A673 (cell line): ENCODE measurements around the gene NOS1AP.
A peak's percentile ranks its signal among the peaks of the same experiment; 100 is the strongest.

Source experiments
- EZH2 ChIP-seq: fragments of 200-600 bp; sonication (generic); IDR thresholded peaks from 2 replicates; pipeline ENCODE4 v1.6.1; 2017; ENCODE audit warnings: borderline replicate concordance, low read depth, mild to moderate bottlenecking, mixed read lengths, antibody characterized with exemption, low read length; ENCODE audit not compliant: poor library complexity, severe bottlenecking
- TF ChIP-seq, protein P1 (sequence below): fragments of 300-800, 200-600 bp; sonication (generic); conservative IDR thresholded peaks from 2 replicates; pipeline ENCODE4 v1.5.1; 2017; ENCODE audit warnings: low read depth, mild to moderate bottlenecking, antibody characterized with exemption, low read length, moderate library complexity, mixed read lengths

DNA sequence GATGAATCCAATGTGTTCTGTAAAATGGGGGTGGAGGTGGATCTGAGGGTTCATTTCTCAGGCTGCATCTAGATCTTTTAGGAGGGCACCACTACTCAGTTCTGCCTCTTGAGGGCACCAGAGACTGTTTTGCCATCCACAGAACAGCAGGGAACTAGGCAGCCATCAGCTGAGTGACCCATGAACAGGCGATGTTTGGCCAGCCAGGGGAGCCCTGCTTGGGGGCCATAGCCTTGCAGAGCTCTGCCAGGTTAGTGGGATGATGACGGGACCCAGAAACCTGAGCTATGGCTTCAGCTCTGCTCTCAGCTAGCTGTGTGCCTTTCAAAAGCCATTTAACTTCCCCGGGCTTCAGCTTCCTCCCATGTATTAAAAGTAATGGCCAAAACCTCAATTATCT lies 13.4 kb upstream of the NOS1AP start:
- TF ChIP-seq, protein P1, sequence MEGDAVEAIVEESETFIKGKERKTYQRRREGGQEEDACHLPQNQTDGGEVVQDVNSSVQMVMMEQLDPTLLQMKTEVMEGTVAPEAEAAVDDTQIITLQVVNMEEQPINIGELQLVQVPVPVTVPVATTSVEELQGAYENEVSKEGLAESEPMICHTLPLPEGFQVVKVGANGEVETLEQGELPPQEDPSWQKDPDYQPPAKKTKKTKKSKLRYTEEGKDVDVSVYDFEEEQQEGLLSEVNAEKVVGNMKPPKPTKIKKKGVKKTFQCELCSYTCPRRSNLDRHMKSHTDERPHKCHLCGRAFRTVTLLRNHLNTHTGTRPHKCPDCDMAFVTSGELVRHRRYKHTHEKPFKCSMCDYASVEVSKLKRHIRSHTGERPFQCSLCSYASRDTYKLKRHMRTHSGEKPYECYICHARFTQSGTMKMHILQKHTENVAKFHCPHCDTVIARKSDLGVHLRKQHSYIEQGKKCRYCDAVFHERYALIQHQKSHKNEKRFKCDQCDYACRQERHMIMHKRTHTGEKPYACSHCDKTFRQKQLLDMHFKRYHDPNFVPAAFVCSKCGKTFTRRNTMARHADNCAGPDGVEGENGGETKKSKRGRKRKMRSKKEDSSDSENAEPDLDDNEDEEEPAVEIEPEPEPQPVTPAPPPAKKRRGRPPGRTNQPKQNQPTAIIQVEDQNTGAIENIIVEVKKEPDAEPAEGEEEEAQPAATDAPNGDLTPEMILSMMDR: peak; percentile 97
- TF ChIP-seq EZH2: no peak
